SKM-1 treated with dmso at 0.1 percent for 144 hours (cell line): Measurements from ENCODE around the gene GUCA2A.

ENCODE experiments used
- DNase-seq: peaks from one replicate; lab custom pipeline; 2025; ENCODE audit not compliant: unreplicated experiment; lab: John Stamatoyannopoulos, UW

The GUCA2A gene

DNA sequence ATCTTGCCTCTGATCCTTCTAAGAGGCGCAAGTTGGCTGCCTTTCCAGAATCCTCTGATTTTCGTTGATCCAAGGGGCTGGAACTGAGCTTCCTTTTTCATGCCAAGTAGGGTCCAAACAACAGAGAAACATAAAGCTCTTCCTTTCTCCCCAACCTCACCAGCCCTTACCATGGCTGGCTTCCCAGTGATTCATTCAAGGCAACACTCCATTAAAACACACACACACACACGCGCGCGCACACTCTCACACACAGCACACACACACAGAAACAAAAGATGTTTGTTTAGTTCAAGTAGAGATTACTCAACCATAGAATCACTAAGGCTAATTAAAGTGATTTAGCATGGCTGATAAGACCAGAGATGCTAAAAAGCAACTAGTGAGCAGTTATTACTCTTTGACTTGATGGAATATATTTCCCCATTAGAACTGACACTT, 13.0 kb upstream of the GUCA2A start:
- DNase-seq, result no peak

DNA sequence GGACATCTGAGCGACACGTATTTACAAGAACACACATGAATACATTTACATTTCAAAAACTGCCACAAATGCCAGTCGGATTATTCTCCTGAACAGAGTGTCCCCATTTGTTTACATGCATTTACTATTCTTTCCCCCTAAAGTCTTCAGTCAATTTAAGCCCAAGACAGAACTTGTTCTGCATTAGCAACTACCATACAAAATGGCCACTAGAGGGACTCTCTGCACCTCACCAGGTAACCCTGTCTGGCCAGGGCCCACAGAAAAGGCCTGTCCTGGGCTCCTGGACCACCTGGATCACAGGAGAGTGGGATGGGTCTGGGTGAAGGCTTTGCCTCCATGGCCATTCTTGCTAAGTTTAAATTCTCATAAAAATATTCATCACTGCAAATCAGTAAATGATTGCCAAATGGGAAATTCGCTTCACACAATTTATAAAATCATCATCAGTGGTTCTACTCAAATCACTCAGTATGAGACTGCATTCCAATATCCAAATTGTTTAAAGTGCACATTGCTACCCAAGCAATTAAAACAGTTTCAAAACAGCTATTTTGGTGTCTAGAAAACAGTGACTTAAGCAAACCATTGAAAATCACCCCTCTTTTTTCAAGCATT, 12.5 kb upstream of the GUCA2A start:
- peak; percentile 19 for DNase-seq

DNA sequence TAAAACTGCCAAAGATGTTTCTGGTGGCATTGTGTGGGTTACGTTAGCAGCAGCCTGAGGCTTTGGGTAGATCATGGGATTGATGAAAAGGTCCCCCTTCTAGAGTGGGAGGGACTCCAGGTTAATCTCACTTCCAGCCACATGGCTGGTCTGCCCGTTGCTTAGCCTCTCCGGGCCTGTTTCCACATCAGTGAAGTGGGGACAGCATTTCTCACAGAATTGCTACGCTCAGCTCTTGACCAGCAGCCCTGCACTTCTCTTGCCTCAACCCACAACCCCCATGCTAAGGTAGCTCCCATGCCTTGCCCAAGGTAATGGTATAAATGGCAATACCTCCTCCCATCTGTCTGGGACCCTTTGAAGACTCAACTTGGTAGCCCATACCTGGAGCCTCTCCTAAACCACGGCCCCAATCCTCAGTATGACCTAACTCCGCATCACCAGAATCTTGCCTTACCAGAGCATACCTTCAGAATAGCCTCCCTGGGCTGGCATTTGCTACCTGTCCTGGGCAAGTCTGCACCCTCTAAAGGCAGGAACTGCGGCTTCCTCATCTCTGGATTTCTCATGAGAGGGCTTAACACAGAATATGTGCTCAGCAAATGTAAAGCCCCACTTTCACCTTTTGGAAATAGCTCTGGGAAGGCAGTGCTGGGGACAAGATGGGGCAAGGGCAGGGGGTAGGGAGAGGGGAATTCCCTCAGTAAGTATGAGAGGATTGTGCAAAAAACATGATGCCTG, 10.9 kb upstream of the GUCA2A start:
- DNase-seq, result no peak

DNA sequence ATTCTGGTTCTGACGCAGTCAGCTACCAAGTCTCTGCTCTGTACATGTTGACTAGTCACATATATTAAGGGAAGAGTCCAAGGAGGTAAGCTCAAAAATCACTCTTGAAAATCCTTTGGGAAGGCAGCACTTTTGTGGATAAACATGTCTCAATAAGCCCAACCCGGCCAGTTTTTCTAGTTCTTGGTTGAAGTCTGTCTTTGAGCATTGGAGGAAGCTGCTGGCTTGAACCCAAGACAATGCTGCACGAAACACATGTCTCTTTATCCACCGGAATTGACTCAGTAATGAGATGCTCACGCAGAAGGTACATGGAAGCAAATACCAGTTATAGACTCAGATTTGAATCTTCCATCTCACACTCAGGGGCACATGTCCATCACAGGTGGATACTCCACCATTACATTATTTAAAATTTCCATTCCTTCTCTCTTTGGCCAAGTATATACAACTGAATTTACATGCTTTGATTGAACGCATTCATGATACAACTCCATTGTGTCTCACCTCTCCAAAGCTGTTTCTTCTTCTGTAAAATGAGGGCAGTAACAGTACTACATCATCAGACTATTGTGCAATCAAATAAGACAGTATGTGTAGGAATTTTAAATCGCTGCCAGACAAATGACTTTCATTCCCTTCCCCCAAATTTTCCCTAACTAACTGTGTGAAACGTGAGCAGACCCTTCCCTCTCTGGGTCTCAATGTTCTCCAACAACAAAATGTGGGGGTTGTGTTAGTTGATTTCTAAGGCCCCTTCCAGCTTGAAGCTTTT, 9.6 kb upstream of the GUCA2A start:
- DNase-seq, result no peak

DNA sequence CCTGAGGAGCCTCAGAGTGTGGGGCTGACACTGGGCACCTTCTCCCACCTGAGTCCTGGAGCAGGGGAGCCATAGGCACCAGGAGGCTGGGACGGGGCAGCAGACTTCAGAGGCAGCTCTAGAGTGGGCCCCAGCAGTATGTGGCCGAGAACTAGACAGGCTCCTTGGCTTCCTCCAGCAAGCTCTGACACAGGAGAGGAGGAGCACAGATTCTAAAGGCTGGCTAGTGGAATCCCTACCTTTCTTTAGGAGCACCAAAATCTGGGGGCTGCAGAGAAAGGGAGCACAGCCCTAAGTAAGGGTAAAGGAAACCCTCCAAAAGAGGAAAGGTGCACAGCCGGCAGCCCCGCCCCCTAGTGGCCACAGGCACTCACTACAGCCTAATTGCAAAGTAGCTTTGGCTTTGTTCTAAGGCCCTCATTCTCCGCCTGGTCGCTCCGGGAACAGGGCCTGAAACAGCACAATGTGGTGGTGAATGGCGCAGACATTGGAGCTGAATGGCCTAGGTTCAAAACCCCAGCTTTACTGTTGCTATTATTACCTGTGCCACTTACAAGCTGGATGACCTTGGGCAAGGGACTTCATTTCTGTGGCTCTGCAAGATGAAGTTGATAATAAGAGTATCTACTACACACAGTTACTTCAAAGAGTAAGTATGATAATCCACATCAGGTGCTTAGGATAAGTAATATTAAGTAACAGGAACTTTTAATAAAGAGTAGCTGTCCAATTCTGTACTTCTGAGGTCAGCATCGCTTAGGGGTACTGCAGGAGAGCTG, 8.8 kb upstream of the GUCA2A start:
- DNase-seq, result peak; percentile 71

DNA sequence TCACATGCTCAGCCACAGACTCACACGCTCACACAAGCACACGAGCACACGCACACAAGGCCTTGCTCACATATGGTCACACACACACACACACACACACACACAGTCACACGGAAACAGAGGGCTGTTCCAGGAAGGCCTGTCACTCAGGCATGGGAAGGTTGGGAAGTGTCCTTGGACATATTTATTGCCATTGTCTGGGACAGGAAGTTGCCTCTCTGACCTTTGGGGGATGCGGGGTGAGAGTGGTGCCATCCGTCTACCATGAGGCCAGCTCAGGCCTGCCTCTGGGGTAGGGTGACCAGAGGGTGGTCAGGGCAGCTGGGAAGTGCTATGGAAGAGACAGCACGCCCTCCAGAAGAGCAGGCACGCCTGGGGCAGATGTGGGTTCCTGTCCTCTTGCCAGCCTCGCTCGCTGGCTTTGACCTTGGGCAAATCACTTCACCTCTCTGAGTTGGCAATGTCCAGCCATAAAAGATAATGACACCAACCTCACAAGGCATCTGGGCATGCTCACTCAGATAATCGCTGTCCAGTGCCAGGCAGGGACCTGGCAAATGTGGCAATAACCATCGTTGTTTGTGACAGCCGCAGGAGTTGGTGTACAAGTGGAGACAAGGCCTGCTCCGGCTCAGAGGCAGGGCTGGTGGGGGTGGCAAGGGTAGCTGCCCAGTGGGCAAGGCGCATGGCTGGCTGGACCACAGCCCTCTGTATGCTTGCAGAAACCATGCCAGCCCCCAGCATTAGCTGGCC, 8.0 kb upstream of the GUCA2A start:
- DNase-seq, result no peak

DNA sequence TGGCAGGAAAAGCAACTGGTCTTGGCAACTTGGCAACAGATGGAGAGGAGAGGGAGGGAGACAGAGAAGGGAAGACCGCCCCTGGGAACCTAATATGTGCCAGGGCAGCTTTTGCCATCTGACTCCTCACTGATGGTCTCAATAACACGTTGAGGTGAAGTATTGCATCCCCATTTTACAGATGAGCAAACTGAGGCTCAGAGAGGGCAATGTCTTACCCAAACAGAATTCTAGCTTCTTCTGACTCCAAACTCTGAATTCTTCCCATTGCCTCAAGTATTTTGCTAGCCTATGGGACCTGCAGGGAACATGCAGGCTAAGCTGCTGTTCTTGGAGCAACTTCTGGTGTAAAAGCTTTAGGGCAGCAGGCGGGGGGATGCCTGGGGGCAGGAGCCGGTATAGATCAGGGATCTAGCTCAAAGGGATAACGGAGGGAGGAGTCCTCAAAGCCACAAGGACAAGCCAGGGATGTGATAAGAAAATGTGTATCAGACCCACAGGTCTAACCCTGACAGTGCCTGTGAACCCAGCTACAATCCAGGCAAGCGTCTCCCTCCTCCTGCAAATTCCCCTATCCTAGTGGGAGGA, 7.2 kb upstream of the GUCA2A start:
- DNase-seq, result no peak

DNA sequence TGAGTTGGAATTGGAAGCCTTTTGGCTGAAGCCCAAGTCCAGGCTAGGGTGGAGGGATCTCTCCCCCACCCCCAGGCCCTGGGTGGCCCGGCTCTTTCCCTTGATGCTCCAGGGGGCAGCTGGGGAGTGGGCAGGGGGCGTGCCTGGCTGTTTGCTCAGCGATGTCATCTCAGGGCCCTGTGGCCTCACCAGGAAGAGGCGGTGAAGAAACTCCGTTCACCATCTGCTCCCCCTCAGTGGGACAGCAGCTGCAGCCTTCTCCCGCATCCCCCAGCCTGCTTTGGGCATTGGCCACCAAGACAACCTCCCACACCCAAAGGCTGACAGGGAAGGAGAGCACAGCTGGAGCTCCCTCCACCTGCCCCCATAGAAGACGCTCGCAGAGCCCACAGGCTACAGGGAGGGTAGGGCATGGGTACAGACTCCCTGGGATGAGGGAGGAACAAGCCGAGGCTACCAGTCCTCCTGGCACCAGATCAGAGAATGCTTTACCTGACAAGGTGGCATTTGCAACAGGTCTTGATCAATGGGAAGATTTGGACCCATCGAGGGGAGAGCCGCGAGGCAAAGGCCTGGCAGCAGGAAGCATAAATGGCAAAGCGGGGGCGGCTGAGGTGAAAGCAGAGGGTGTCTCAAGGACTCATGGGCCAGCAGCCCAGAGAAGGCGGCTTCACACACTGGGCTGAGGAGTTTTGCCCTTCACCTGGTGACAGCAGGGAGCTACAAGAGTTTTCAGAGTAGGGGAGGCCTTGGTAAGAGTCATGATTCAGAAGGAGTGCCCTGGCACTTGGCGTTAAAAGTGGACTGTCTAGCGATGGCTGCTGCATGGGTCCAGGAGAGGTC, 6.5 kb upstream of the GUCA2A start:
- no peak for DNase-seq

DNA sequence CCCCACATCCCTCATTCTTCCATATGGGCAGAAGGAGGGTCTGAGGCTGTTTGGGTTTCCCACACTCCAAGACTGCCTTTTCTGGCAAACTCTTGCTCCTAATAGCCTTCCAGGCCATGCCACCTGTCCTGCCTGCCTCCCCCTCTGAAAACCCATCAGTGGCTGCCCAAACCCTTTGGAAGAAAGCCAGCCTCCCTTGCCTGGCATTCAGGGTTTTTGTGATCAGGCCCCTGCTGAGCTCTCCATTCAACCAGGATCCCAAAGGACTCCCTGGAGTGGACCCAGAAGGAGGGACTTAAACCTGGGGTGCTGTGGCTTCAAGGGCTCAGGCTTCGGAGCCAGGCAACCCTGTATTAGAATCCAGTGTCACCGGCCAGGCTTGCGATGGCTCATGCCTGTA, 4.2 kb upstream of the GUCA2A start:
- DNase-seq, result no peak

DNA sequence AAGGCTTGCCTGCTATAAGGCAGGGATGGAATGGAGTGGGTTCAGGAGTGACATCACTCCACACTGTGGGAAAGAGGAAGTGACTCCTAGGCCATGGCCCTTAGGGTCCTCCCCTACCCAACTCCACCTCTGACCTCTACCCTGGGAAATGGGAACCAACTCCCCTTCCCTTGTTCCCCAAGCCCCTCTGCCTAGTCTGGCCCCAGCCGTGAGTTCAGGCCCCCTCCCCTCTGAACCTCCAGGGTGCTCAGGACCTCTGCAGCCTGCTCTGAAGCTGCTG, 3.8 kb upstream of the GUCA2A start:
- DNase-seq, result no peak

DNA sequence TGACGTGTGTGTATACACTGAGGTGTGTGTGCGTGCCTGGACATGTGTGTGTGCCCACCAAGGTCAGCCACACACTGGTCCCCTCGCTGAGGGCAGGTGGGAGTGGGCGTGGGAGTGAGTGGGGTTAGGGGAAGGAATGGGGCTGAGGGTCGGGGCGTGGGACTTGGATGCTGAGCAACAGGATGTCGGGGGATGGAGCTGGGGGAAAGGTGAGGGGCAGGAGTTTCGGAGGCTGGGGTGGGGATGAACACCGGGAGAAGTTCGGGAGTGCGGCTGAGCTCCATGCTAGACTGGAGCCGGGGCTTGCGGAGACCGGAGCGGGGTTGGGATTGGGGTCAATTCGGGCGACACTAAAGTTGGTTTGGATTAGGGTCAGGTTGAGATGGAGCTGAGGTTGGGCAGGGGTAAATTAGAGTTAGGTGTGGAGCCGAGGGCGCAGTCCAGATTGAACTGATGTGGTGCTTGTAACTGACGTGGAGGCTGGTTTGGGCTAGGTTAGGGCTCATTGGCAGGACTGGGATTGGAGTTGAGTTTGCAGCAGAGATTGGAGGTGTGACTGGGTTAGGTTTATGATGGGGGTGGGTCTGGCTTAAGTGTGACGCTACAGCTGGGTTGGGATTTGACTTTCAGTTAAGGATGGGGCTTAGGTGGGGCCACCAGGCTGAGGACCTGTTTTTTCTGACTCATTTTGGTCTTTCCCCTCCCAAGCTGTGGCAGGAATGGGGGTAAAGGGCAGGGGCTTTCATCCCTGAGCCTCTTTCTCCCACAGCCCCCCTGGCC, 3.3 kb upstream of the GUCA2A start:
- no peak for DNase-seq

DNA sequence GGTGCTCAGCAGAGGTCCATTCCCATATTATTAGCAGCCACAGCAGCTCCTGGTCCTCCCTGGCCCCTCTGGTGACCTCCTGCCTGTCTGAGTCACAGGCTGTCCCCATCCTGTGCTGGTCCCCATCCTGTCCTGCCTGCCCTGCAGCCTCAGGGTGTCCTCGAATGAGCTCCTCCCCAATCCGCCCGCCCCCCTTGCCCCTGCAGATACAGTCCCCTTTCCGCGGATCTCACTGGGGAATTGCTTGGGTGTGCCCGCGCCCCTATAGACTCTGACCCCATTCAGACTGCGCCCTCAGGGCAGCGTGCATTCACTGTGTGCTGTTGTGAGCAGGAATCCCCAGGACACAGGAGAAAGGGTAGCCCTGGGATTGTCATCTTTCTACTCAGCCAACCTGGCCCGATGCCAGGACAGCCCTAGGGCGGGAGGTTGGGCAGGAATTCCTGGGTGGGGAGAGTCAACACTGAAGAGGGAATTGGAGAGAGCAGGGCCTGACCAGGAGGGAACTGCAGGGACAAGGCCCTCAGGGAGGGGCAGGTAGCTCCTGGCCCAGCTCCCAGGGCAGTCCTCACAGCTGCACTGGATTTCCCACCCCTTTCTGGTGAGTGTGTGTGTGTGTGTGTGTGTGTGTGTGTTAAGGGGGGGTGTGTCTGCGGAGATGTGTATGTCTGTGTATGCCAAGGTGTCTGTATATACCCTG, 1.1 kb upstream of the GUCA2A start:
- no peak for DNase-seq

DNA sequence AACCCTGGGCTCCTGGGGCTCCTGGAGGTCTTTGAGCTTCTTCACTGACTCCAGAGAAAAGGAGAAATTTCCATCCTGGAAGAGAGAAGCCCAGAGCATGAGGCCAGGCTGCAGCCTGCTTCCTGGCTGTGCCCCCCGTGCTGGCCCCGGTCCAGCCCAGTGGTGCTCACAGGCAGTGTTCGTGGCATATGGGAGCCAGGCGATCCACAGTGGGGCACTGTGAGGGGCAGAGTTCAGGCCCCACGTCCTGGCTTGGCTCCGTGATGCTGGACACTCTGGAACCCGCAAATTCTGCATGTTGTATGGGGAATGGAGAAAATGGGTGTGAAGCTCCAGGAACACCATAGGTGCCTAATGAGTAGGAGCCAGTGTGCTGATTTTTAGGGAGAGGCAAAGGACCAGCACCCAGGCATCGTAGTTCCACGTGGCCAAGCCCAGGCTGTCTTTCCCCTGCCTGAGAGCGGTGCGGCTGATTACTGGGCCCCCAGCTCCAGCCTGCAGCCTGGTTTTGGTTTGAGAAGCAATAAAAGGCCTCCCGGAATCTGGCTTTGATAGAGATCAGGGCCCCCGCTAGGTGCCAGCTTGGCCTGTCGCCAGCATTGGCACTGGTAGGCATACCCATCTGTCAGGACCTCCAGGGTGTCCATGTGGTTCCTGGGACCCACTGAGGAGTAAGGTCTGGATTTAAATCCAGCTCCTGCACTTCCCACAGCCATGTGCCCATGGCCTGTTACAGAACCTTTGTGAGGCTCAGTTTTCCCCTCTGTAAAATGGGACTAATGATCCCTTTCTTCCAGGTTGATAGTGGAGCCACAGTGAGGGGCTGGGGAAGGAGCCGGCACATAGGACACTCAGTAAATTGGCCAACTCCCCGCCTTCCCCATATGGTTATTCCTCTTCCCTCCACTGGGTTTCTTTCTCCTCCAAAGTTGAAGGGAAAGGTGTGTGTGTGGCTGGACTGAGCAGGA, 725 bp downstream of the GUCA2A start:
- no peak for DNase-seq

DNA sequence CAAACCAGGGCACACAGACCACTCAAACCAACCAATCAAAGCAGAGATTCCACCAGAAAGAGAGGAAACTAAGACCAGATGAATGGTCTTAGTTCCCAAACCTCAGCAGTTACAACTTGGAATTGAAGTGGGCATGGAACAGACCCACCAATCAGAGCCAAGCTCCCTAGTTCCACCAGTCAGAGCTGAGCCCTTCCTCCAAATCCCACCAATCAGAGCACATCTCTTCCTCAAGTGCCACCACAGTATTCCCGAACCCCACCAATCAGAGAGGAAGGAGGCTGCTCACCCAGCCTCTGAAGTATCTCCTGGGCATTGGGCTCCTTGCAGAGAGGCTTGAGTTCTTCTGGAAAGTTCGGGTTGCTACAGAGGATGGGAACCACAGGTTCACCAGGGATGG, 1.4 kb downstream of the GUCA2A start:
- no peak for DNase-seq

DNA sequence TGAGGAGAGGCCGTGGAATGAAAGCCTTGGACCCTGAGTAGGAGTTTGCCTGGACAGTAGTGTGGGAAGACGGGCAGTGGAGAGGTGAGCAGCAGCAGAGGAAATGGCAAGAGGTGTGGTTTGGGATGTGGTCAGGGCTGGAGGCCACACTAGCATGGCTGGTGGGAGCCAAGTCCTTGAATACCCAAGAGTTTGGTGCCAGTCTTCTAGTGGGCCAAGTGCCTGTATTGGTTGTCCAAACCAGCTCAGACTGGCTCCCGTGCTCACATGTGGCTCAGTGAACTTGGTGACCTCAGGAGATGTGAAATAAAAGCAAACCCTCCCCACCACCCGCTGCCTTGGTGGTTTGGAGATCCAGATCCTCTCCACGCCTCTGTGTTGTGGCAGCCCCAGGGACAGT, 2.4 kb downstream of the GUCA2A start:
- peak; percentile 45 for DNase-seq

DNA sequence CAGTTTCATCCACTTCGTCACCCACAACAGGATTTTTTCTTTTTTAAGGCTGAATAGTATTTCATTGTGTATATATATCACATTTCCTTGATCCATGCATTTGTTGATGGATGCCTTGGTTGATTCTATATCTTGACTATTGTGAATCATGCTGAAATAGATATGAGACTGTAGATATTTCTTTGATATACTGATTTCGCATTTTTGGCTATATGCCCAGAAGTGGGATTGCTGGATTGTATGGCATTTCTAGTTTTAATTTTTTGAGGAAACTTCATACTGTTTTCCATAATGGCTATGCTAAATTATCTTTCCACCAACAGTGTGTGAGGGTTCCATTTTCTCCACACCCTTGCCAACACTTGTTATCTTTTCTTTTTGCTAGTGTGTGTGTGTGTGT, 6.4 kb downstream of the GUCA2A start:
- no peak for DNase-seq

DNA sequence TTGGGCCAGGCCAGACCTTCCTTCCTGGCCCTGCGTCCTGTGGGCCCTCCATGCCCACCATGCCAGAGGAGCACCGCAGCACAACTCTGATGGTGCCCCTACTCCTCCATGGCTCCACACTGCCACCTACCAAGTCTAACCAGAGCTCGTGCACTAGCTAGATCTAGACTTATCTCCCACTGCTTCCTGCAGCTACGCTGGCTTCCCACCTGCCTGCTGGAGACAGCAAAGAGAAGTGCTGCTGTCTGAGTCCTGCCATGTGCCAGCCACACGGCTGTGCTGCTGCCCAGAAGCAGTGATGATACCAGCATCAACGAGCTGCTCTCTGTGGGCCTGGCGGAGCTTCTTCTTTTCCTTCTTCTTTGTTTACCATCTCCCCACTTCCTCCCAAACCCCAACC, 6.9 kb downstream of the GUCA2A start:
- no peak for DNase-seq
